Measurements from ENCODE around the gene KRT75.

DNA sequence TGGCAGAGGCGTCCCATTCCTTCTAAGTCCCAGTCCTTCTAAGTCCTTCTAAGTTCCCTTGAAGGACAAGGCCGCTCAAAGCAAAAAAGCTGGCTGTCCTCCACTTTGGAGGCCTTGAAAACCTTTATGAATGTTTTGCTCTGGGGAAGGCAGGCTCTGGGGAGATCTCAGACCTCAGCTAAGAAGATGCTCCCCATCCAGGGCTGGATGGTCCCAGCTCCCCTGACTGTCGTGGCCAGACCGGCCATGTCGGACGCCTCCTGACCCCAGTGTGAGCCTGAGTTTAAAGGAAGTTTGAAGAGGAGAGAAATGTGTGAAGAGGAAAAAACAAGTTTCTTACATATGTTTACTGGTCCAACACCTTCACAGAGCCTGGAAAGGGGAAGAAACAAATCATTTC lies 54.6 kb downstream of the KRT75 start:
- TF ChIP-seq, protein P1, sequence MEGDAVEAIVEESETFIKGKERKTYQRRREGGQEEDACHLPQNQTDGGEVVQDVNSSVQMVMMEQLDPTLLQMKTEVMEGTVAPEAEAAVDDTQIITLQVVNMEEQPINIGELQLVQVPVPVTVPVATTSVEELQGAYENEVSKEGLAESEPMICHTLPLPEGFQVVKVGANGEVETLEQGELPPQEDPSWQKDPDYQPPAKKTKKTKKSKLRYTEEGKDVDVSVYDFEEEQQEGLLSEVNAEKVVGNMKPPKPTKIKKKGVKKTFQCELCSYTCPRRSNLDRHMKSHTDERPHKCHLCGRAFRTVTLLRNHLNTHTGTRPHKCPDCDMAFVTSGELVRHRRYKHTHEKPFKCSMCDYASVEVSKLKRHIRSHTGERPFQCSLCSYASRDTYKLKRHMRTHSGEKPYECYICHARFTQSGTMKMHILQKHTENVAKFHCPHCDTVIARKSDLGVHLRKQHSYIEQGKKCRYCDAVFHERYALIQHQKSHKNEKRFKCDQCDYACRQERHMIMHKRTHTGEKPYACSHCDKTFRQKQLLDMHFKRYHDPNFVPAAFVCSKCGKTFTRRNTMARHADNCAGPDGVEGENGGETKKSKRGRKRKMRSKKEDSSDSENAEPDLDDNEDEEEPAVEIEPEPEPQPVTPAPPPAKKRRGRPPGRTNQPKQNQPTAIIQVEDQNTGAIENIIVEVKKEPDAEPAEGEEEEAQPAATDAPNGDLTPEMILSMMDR (IDR thresholded peaks at IDR 0.05), result no peak
- TF ChIP-seq POLR2A (IDR thresholded peaks at IDR 0.05), result no peak
- TF ChIP-seq POLR2AphosphoS5 (IDR thresholded peaks at IDR 0.05), result no peak
